Upper lobe of left lung (tissue), 4 donors: ENCODE results near the gene OR10G3.

Experiments used
- CTCF ChIP-seq, 6 experiments: fragments of 450-650 bp in 4 of 6; fragments of 200-600 bp in 2 of 6; sonication (generic) in 2 of 6; IDR thresholded peaks; one replicate each; pipeline ENCODE4 v1.5.1; 2016 to 2019; ENCODE audit warnings: antibody characterized with exemption in 6 of 6
- POLR2A ChIP-seq, 4 donors: fragments of 450-650 bp; IDR thresholded peaks; one replicate each; pipeline ENCODE4 v1.5.1; 2016 to 2017; ENCODE audit warnings: antibody characterized with exemption in 4 of 4, mild to moderate bottlenecking in 2 of 4

DNA sequence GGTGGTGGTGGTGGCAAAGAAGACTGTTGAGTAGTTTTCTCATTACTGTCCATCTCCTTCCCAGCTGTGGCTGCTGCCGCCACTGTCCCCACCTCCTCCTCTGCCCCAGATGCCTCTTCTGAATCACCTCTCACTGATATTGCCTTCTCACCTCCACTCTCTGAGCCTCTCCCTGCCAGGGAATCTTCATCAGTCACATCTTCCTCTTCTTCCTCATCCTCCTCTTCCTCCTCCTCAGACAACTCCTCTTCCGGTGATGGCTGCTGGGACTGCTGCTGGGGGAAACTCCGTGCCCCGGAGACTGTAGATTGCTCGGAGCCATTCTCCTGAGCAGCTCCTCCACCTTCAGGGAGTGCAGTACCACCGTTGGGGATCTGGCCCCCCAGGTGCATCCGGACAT is 56.7 kb downstream of the OR10G3 start:
- TF ChIP-seq CTCF (IDR thresholded peaks at IDR 0.05) (no peak), POLR2A (IDR thresholded peaks at IDR 0.05) (no peak)
